BJ (cell line): ENCODE results near the gene STAP1. TPM values are rescaled to one million over a fixed set of nuclear protein-coding genes. Genes with fewer than 3 reads are reported as not detected.
A peak's percentile ranks its signal among the peaks of the same experiment; 100 is the strongest.
"Not testable (repeated sequence)": the region's sequence is repeated elsewhere in the genome, so short reads cannot be mapped to it uniquely, and the experiment has no call there.

ENCODE experiments used
- CTCF ChIA-PET: fragments of 350-600 bp; formaldehyde crosslinking; extraction: SDS; loops from one replicate; lab custom pipeline; 2021; ENCODE audit warnings: antibody characterized with exemption, inconsistent platforms; lab: Yijun Ruan, JAX
- POLR2A ChIA-PET: fragments of 300-600 bp; sonication (Branson Sonifier 250); formaldehyde crosslinking; extraction: SDS; loops from one replicate; lab custom pipeline; 2021; ENCODE audit warnings: antibody characterized with exemption; lab: Charles Lee
- DNase-seq: peaks from one replicate; pipeline ENCODE4 v3.0.0-alpha.2; 2011; ENCODE audit warnings: low read depth
- H3K27me3 ChIP-seq: 2 replicates; pipeline ENCODE4 v1.6.0; 2011; ENCODE audit warnings: low read length; ENCODE audit not compliant: control insufficient read depth, insufficient read depth
- H3K36me3 ChIP-seq: 2 replicates; pipeline ENCODE4 v1.5.1; 2011; ENCODE audit warnings: low read length; ENCODE audit not compliant: control insufficient read depth, insufficient read depth
- H3K4me3 ChIP-seq: 2 replicates; pipeline ENCODE4 v1.5.1; 2011; ENCODE audit warnings: low read depth, mild to moderate bottlenecking, control low read depth, low read length
- CTCF ChIP-seq: IDR thresholded peaks from 2 replicates; pipeline ENCODE4 v1.5.1; 2011; ENCODE audit warnings: low read depth, mild to moderate bottlenecking, control low read depth, inconsistent platforms, low read length, moderate library complexity; ENCODE audit not compliant: insufficient read depth
- polyA plus RNA-seq: library from polyadenylated mRNA; depleted of rRNA; stranded (reverse); fragments of >200 nt; gene quantifications from 2 replicates; pipeline ENCODE4 v1.2.3, GENCODE V29; 2011; rRNA removed
- small RNA-seq: library from RNA; depleted of rRNA; stranded (forward); fragments of <200 nt; gene quantifications from one replicate; pipeline ENCODE3, GENCODE V24; 2012; ENCODE audit warnings: low replicate concordance, low read depth; ENCODE audit not compliant: insufficient read length

The STAP1 gene
- polyA plus RNA-seq, 1 experiment: not detected

DNA sequence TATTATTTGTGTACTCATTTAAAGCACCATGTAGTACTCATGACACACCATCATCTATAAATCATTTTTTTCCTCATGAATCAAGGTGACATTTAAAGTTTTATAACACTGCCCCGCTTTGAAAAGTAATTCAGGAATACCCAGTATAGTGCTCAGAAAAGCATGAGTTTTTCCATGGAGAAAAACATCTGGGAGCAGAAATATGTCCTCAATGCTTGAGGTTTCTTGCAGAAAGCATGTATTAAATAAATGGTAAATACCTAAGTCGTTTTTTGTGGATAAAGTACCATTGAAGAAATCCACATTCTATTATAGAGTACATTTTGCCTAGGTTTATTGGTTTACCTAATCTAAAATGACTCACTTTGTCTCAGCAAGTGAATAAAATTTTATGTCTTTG, 76.2 kb downstream of the STAP1 start:
- TF ChIP-seq CTCF: no peak
- no peak overlapping the region for H3K4me3 ChIP-seq
- DNase-seq: peak; percentile 37
- H3K36me3 ChIP-seq: peaks cover 4% of the 10 kb centered on the region
- no peaks in the 10 kb centered on the region for H3K27me3 ChIP-seq
- POLR2A ChIA-PET: no interaction called here
- CTCF ChIA-PET: no interaction called here

- POLR2A ChIA-PET: no interaction called here
- TF ChIP-seq CTCF: no peak
- DNase-seq: no peak
- Histone ChIP-seq H3K4me3 (no peak overlapping the region), H3K36me3 (peaks cover 4% of the 10 kb centered on the region), H3K27me3 (no peaks in the 10 kb centered on the region)
- CTCF ChIA-PET: no interaction called here
Observed at GRCh38 chr4:67635331-67635730, 76.8 kb downstream of the STAP1 start.

DNA sequence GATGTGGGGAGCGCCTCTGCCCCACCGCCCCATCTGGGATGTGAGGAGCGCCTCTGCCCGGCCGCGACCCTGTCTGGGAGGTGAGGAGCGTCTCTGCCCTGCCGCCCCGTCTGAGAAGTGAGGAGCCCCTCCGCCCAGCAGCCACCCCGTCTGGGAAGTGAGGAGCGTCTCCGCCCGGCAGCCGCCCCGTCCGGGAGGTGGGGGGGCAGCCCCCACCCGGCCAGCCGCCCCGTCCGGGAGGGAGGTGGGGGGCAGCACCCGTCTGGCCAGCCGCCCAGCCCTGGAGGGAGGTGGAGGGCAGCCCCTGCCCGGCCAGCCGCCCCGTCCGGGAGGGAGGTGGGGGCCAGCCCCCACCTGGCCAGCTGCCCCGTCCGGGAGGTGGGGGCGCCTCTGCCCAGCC, 78.5 kb downstream of the STAP1 start:
- CTCF ChIA-PET, H3K36me3 ChIP-seq, POLR2A ChIA-PET, H3K4me3 ChIP-seq, DNase-seq, H3K27me3 ChIP-seq: not testable (repeated sequence)

GRCh38 chr4:67638136-67638535, 79.6 kb downstream of the STAP1 start:
- TF ChIP-seq CTCF: no peak
- DNase-seq: no peak
- Histone ChIP-seq H3K27me3 (no peaks in the 10 kb centered on the region), H3K4me3 (no peak overlapping the region), H3K36me3 (peaks cover 4% of the 10 kb centered on the region)
- ChIA-PET POLR2A (no interaction called here), CTCF (no interaction called here)

DNA sequence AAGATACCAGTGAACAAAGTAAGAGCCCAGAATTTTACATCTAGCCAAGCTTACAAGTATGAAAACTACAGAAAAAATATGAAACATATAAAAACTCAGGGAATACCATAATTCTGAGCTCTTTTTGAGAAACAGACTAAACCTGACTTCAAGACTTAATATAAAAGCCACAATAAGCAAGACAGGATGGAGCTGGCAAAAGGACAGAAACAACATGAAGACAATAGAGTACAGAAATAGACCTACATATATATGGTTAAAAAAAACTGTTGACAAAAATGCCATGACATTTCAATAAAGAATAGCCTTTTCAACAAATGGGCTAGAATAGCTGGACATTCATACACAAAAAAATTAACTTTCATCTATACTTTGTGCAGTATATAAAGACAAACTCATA, 93.0 kb downstream of the STAP1 start:
- no peak for TF ChIP-seq CTCF
- DNase-seq: no peak
- ChIA-PET CTCF (no interaction called here), POLR2A (no interaction called here)
- Histone ChIP-seq H3K36me3 (no peaks in the 10 kb centered on the region), H3K4me3 (no peak overlapping the region), H3K27me3 (no peaks in the 10 kb centered on the region)

Small RNA genes lying within 50 kb of the gene (small RNA-seq; reads per million reads assigned to genes)
- gene AC096720.1: not detected

Other genes with a start within 250 kb of the STAP1 start
- gene CENPC, start 13.2 kb upstream of the STAP1 start, polyA plus RNA-seq: 3.6 and 6.4 TPM in 2 replicates
- gene UBA6, start 142.4 kb downstream of the STAP1 start, polyA plus RNA-seq: 34.9 and 67.9 TPM in 2 replicates
- not detected in 2 replicates for gene GNRHR, start 195.7 kb downstream of the STAP1 start, polyA plus RNA-seq